Measurements from ENCODE around the gene SH3TC1.

DNA sequence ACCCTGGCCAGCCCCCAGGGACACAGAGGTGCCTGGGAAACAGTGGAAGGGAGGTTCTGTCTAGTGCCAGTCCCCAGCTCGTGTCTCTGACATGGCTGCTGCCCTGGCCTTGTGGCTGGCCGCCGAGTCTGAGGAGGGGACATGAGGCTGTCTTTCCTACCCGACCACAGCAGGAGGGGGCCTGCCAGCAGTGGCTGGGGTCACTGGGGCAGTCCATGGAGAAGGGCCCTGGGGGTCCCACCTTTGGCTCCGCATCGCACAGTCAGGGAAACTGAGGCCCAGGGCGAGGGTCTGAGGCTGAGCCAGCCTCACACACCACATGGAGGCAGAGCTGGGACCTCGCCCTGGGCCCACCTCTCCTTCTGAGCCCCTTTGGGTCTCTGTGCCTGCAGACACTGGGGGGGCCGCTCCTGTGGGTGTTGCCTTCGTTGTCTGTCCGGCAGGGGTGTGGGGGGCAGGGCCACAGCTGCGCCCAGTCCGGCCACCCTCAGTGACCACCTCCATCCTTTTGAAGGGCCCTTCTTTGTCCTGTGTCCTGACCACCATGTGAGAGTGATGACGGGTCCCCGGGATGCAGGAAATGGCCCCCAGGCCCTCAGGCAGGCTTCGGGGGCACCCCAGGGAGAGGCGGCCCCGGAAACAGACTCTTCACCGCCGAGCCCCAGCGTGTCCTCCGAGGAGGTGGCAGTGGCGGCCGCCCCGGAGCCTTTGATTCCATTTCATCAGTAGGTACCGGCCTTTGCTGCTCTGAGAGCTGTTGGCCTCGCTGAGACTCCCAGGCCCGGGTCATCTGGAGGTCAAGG is 17.6 kb downstream of the SH3TC1 start:
- TF ChIP-seq CEBPB (IDR thresholded peaks at IDR 0.05; ENCODE audit: borderline replicate concordance, low read depth, low read length): no peak
- TF ChIP-seq PAX8 (CRISPR knock-in tag; IDR thresholded peaks at IDR 0.05; ENCODE audit: borderline replicate concordance): no peak
- TF ChIP-seq ZNF484 (CRISPR knock-in tag; IDR thresholded peaks at IDR 0.05; ENCODE audit: borderline replicate concordance, low read depth): no peak
- TF ChIP-seq, protein P1, sequence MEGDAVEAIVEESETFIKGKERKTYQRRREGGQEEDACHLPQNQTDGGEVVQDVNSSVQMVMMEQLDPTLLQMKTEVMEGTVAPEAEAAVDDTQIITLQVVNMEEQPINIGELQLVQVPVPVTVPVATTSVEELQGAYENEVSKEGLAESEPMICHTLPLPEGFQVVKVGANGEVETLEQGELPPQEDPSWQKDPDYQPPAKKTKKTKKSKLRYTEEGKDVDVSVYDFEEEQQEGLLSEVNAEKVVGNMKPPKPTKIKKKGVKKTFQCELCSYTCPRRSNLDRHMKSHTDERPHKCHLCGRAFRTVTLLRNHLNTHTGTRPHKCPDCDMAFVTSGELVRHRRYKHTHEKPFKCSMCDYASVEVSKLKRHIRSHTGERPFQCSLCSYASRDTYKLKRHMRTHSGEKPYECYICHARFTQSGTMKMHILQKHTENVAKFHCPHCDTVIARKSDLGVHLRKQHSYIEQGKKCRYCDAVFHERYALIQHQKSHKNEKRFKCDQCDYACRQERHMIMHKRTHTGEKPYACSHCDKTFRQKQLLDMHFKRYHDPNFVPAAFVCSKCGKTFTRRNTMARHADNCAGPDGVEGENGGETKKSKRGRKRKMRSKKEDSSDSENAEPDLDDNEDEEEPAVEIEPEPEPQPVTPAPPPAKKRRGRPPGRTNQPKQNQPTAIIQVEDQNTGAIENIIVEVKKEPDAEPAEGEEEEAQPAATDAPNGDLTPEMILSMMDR (CRISPR knock-in tag; IDR thresholded peaks at IDR 0.05): no peak
- no peak for TF ChIP-seq TCF7L2 (IDR thresholded peaks at IDR 0.05; ENCODE audit: low read depth, low read length)
- no peak for TF ChIP-seq ZHX1 (CRISPR knock-in tag; IDR thresholded peaks at IDR 0.05; ENCODE audit: low read depth)
- no peak for TF ChIP-seq RELA (CRISPR knock-in tag; IDR thresholded peaks at IDR 0.05)

Measured in HepG2 (cell line).